Measurements from ENCODE around the gene CLIP2.
A peak's percentile ranks its signal among the peaks of the same experiment; 100 is the strongest.
"Not testable (repeated sequence)": the region's sequence is repeated elsewhere in the genome, so short reads cannot be mapped to it uniquely, and the experiment has no call there.

Gene CLIP2

DNA sequence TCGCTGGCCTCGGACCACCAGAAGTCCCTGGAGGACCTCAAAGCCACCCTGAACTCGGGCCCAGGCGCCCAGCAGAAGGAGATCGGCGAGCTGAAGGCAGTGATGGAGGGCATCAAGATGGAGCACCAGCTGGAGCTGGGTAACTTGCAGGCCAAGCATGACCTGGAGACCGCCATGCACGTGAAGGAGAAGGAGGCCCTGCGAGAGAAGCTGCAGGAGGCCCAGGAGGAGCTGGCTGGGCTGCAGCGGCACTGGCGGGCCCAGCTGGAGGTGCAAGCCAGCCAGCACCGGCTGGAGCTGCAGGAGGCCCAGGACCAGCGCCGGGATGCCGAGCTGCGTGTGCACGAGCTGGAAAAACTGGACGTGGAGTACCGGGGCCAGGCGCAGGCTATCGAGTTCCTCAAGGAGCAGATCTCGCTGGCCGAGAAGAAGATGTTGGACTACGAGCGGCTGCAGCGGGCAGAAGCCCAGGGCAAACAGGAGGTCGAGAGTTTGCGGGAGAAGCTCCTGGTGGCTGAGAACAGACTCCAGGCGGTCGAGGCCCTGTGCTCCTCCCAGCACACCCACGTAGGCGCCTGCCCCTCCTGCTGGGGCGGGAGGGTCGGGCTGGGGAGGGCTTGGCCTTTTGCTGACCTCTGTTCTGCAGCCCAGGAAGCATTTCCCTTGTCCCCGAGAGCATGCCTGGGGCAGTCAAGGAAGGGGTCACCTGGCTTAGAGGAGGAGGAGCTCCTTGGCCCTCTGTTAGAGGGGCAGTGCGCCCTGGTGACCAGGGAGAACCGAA is 87.2 kb downstream of the CLIP2 start:
- DNase-seq, result no peak

DNA sequence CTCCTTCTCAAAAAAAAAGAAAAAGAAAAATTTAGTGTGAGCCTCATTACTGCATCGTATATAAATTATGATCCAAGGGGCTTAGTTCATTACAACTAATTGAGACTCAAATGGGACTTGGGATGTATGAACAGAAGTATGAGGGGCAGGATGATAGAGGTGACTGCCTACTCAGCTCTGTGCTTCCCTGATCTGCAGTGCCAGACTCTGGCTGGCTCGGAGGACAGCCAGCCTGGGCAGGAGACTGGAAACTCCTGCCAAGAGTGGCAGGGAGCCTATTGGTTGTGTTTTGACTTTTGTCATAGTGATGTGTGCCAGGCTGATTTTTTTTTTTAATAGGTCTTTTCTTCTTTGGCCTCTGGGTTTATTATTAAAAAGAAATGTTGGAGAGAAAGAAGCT is 90.7 kb downstream of the CLIP2 start:
- DNase-seq, result no peak

DNA sequence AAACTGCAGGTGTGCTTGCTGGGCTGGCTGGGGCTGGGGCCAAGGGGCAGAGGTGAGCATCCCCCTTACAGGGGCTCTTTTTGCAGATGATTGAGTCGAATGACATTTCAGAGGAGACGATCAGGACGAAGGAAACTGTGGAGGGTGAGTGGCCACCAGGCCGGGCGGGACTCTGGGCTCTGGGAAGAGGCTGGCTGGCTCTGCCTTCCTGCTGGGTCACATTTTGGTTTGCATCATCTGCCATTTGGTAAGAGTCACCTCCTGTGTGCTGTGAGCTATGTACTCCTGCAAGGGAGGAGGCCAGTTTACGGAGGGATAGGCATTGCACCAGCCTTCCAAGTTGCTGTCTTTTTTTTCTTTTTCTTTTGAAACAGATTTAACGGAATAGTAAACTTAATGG is 91.5 kb downstream of the CLIP2 start:
- DNase-seq, result no peak

DNA sequence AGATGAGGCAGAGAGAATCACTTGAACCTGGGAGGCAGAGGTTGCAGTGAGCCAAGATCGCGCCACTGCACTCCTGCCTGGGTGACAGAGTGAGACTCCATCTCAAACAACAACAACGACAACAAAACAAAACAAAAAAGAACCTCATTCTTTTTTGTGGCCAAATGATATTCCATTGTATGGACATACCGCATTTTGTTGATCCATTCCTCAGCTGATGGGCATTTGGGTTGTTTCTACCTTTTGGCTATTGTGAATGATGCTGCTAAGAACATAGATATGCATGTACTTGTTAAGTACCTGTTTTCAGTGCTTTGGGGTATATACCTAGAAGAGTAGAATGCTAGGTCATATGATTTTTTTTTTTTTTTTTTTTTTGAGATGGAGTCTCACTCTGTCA is 94.9 kb downstream of the CLIP2 start:
- not testable (repeated sequence) for DNase-seq

DNA sequence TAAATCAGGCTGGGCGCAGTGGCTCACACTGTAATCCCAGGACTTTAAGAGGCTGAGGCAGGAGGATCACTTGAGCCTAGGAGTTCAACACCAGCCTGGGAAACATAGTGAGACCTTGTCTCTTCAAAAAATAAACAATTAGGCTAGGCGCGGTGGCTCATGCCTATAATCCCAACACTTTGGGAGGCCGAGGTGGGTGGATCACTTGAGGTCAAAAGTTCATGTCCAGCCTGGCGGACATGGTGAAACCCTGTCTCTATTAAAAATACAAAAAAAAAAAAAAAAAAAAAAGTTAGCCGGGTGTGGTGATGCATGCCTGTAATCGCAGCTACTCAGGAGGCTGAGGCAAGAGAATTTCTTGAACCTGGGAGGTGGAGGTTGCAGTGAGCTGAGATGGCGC is 95.6 kb downstream of the CLIP2 start:
- not testable (repeated sequence) for DNase-seq

DNA sequence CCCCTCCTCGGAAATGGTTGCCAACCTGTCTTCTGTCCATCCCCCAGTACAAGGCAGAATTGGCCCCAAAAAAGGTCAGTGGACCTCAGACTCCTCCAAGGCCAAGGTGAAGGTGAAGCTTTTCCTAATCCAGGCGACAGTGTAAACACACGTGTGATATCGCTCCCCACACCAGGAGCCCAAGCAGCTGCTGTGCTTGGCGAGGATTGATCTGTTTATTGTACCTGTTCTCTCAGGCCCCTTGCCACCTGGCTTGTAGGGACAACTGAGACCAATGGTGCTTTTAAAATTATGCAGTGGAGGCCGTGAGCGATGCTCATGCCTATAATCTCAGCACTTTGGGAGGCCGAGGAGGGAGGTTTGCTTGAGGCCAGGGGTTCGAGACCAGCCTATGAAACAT is 98.4 kb downstream of the CLIP2 start:
- DNase-seq, result no peak

DNA sequence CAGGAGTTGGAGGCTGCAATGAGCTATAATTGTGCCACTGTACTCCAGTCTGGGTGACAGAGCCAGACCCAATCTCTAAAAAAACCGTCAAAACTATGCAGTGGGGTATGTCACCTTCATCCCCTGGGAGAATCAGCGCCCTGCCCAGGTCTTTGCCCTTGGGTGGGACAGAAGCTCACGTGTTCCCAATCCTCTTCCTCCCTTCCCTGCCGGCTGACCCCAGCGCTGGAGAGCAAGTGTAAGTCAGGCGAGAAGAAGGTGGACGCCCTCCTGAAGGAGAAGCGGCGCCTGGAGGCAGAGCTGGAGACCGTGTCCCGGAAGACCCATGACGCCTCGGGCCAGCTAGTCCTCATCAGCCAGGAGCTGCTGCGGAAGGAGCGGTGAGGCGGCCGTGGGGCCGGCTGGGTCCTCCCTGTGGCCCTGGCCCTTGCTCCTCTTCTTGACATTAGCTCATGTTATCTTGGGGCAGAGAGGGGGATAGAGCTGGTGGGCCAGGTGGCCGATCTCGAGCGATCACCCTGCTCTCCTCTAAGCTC is 99.7 kb downstream of the CLIP2 start:
- no peak for DNase-seq

DNA sequence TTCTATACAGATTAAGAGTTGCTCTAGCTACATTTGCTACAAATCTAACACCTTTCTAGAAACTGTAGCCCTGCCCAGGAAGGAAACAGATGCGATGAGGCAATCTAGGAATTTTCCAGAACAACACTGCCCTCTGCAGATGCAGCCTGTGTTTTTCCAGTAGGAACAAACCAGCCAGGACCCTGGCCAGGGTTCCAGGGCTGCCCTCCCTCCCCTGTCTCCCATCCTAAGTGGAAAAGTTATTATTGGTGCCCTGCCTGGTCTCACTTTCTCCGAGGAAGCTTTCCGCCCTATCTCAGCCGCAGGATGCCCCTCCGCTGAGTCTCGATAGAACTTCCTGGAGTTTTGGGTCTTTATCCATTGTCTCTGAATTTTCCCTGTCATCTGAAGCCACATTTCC is 104.5 kb downstream of the CLIP2 start:
- DNase-seq, result not testable (repeated sequence)

DNA sequence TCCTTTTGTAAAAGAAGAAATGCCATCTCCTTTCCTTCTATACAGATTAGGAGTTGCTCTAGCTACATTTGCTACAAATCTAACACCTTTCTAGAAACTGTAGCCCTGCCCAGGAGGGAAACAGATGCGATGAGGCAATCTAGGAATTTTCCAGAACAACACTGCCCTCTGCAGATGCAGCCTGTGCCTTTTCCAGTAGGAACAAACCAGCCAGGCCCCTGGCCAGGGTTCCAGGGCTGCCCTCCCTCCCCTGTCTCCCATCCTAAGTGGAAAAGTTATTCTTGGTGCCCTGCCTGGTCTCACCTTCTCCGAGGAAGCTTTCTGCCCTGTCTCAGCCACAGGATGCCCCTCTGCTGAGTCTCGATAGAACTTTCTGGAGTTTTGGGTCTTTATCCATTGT is 105.4 kb downstream of the CLIP2 start:
- DNase-seq, result not testable (repeated sequence)

DNA sequence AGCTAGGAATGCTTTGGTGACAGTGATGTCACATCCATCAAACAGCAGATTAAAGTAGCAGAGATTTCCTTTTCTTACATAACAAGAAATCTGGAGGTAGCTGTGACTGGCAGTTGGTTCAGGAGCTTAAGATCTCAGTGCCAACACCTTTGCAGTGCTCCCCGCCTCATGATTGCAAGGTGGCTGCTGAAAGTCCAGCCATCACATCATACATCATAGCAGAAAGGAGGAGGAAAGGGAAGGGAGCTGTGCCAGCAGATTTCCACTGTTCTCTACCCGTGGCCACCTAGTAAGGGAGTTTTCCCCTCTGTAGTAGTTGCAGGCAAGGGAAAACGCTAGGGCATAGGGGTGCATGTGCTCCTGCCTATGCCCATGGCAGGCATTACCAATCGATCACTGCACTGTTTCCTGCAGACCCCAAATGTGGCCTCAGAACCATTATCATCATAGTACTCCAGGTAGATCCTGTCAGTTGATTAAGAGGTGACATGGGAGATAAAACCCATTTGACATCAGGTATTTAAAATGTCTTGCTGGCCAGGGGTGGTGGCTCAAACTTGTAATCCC is 106.6 kb downstream of the CLIP2 start:
- DNase-seq, result no peak

DNA sequence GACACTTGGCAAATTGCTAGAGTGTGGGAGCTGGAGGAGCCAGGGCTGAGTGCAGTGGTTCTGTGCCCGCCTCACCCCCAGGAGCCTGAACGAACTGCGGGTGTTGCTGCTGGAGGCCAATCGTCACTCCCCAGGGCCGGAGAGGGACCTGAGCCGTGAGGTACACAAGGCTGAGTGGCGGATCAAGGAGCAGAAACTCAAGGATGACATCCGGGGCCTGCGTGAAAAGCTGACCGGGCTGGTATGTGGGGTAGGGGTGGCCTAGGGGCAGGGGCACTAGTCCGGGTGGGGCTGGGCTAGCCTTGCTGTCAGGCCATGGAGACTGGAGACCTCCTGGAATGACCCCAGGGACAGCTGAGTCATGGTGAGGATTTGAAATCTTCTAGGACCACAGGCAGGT is 107.8 kb downstream of the CLIP2 start:
- no peak for DNase-seq

DNA sequence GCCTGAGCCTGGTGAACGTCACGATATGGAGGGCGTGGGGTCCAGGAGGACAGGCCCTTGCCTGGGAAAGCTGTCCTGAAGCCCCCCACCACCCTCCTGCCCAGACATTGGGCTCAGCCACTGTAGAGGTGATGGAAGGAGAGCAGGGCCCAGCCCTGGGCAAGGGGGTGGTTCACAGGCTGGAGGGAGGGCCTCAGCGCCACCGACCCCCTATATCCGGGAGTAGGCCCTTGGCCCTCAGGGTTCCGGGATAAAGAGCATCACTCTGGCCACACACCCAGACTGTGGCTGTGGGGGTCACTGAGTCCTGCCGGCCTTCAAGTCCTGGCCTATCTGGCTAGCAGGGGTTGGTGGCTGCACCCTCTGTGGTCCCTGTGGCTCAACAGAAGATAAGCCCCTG is 109.2 kb downstream of the CLIP2 start:
- no peak for DNase-seq

DNA sequence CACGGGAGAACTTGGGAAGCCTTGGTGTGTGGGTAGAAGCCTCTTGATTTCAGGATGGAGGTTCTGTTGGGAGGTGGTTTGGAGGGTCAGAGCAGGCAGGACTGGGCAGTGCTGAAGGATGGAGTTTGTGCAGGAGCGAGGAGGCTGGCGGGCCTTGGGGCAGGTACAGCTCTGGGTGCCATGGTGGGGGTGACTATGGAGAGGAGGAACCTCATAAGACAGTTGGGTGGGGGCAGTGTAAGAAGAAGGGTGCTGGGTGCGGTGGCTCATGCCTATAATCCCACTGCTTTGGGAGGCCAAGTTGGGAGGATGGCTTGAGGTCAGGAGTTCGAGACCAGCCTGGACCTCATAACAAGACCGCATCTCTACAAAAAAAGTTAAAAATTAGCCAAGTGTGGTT is 109.8 kb downstream of the CLIP2 start:
- DNase-seq, result no peak

DNA sequence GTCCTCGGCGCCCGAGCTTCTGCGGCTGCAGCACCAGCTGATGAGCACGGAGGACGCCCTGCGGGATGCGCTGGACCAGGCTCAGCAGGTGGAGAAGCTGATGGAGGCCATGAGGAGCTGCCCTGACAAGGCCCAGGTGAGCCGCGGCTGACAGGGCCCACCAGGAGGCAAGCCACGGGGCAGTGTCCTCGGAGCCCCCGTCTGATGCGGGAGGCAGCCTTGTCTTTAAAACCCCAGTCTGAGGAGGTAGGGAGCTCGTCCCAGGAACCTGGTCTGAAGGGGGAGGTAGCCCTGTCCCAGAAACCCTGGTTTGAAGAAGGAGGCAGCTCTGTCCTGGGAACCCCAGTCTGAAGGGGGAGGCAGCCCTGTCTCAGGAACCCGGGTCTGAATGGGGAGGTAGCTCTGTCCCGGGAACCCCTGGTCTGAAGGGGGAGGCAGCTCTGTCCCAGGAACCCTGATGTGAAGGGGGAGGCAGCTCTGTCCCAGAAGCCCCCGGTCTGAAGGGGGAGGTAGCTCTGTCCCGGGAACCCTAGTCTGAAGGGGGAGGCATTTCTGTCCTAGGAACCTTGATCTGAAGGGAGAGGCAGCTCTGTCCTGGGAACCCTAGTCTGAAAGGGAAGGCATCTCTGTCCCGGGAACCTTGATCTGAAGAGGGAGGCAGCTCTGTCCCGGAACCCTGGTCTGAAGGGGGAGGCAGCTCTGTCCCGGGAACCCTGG is 111.4 kb downstream of the CLIP2 start:
- DNase-seq, result no peak

DNA sequence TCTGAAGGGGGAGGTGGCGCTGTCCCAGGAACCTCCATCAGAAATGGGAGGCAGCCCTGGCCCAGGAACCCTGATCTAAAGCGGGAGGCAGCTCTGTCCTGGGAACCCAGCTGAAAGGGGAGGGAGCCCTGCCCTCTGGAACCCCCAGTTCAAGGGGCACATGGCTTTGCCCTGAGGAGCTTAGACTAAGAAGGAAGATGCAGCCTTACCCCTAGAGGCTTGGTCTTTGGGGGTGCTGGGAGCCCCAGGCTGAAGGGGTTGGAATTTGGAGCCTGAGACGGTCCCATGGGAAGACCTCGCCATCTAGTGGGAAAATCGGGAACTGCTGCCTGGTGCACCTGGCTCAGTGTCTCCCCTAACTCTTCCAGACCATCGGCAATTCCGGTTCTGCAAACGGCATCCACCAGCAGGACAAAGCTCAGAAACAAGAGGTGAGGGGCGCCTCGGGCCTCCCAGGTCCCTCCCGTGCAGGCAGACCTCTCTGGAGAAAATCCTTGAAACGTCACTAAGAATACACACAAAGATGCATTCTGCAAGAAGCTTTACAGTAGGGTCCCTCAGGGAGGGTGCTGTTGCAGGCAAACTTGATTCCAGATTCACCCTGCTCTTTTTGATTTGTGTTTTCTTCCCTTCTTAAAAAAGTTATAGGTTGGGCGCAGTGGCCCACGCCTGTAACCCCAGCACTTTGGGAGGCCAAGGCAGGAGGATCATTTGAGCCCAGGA is 112.1 kb downstream of the CLIP2 start:
- peak; percentile 71 for DNase-seq

DNA sequence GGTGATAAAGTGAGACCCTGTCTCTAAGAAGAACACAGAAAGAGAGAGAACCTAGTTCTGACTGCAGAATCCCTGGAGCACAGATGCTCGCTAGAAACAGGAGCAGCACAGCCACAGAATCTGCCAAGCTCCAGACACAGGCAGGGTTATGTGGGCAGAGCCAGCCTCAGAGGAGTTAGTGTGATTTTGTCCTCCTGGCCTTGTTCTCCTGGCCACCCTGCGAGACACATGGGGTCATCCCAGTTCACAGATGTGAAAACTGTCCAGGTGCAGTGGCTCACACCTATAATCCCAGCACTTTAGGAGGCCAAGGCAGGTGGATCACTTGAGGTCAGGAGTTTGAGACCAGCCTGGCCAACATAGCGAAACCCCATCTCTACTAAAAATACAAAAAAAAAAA is 113.5 kb downstream of the CLIP2 start:
- DNase-seq, result not testable (repeated sequence)

DNA sequence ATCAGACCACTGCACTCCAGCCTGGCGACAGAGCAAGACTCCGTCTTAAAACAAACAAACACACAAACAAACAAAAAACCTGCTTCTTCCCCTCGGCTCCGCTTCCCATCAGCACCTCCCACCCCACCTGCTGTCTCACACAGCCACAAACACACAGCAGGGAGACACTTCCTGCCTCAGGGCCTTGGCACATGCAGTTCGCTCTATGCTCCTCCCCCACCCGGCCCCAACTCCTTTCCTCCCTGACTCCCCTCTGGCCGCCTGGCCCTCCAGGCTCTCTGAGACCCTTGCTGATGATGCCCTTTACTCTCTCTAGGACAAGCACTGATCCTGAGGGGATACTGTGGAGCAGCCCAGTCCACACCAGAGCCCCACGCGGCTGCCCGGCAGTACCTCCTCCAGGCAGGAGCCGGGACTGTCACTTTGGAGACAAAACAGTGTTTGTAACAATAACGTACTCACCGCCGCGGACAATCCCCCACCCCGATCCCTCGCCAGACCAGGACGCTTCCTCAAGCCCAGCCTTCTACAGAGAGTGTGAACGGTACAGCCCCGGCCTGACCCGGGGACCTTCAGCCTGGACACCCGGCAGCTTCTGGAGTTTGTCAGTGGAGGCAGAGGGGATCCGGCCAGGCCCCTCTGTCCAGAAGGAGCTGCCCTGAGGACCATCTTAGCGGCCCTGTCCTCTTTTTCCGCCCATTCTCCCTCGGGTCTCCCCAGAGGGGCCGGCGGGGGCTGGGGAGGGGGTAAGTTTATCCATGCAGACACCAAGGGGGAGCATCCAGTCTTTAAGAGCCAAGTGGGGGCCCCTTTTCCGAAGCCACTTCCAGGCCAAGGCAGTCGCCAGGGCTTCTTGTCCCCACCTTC is 114.5 kb downstream of the CLIP2 start:
- DNase-seq, result no peak

DNA sequence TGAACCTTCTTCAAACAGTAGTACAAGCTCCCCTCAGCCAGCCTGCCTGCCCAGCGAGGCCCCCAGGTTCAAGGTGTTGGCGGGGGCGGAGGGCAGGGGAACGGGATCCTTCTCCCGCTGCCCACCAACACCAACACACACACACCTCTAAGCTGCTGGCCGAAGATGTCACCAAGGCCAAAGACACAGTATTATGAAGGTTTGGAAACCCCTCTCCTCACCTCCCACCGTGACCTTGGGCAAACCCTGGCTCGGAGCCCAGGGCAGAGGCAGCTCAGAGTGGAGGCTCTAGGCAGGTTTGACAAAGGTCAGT is 115.1 kb downstream of the CLIP2 start:
- DNase-seq, result no peak

DNA sequence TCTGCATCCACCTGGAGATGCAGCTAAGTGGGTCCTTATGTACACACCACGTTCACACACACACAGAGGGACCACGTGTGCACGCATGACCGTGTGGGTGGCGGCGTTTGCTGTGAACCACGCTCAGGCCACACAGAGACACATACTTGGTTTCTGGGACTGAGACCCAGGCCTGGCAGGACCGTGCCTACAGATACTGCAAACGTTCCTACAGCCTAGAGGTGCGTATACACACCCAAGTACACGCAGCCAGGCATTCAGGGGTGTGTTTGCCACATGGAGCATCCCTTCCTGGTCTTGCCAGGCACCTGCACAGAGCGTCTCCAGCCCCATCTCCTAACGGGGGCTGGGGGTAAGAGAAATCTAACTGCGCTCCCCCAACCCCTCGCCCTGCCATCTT is 115.5 kb downstream of the CLIP2 start:
- no peak for DNase-seq

DNA sequence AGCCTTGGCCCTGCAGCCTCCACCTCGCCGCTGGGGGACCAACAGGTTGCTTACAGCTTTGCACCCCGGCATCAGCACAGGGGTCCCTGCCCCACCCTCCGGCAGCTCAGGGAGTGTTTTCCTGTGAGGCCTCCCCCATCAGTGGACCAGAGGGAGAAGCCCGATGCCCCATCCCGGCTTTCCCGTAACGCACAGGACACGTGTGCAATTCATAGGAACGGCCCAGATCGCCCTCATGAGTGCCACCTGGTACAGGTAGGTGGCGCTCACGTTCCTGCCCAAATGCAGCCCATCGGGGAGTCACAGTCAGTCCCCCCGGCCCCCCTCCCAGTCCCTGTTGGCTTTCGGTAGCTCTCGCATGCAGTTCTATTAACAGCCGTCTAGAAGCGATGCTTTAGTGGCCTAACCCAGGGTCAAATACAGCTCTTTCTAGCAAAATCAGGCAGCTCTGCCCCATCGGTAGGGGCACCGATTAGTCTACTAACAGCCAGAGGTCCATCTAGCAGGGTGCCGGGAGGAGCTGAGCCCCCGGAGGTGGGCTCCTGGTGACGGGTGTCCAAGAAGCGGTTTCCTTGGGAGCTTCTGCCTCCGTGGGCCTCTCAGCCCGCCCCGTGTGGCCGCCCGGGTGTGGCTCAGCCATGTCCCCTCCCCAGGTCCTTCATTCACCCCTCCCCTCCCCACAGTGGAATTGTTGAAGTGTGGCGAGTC is 116.1 kb downstream of the CLIP2 start:
- no peak for DNase-seq

DNA sequence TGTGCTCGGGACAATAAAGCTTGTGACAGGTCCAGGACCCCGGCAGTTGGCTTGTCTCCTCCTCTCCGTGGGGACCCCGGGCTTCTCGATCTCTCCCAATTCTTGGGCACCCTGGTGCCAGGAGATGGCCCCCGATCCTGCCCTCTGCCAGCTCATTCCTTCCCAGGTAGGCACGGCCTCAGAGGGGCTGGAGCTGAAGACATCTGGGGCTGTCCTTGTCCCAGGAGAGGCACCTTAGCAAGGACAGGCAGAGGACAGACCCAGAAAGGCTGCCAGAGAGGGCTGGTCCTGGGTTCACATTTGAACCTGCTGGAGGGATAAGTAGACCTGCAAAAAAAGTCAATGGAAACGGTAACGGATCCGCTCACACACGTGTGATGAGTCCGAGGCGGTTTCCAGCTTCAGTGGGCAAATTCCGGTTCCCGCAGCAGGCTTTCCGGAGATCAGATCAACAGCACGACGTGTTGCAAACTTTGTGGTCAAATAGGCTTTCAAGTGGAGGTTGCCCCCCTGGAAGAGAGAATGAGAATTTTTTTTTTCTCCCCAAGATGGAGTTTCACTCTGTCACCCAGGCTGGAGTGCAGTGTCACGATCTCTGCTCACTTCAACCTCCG is 116.8 kb downstream of the CLIP2 start:
- no peak for DNase-seq
